PFSK-1 (cell line): ENCODE results near the gene FOXF1.
A peak's percentile ranks its signal among the peaks of the same experiment; 100 is the strongest.

Experiments
- FOXP2 ChIP-seq: optimal IDR thresholded peaks from 2 replicates; pipeline ENCODE3; 2011; ENCODE audit warnings: borderline replicate concordance, control low read depth, inconsistent platforms; ENCODE audit not compliant: insufficient read depth; ENCODE audit errors: extremely low read length, extremely low read depth
- POLR2AphosphoS5 ChIP-seq: IDR thresholded peaks from 2 replicates; pipeline ENCODE4 v1.6.1; 2012; ENCODE audit warnings: low read depth, mild to moderate bottlenecking, control low read depth, low read length, moderate library complexity
- REST ChIP-seq, 2 experiments: IDR thresholded peaks; 2 replicates each; pipeline versions ENCODE4 v1.6.1 to v1.8.0; 2011 to 2012; ENCODE audit warnings: low read depth in 2 of 2, low read length in 2 of 2, control low read depth in 1 of 2, inconsistent platforms in 1 of 2, mild to moderate bottlenecking in 1 of 2, moderate library complexity in 1 of 2; ENCODE audit not compliant: insufficient read depth in 1 of 2
- SIN3A ChIP-seq: IDR thresholded peaks from 2 replicates; pipeline ENCODE4 v1.6.1; 2012; ENCODE audit warnings: mild to moderate bottlenecking, low read length, moderate library complexity, borderline replicate concordance; ENCODE audit not compliant: insufficient read depth
- TAF1 ChIP-seq: IDR thresholded peaks from 2 replicates; pipeline ENCODE4 v1.6.1; 2012; ENCODE audit warnings: low read length, control low read depth, borderline replicate concordance; ENCODE audit not compliant: insufficient read depth

FOXF1 gene

GRCh38 chr16:86507173-86508027 is 2.9 kb upstream of the FOXF1 start:
- TF ChIP-seq FOXP2, result no peak
- no peak for TF ChIP-seq POLR2AphosphoS5
- TF ChIP-seq SIN3A, result no peak
- TF ChIP-seq REST (IDR thresholded peaks at IDR 0.05; ENCODE audit: insufficient read depth in 1 of 2, low read depth in 2 of 2, low read length in 2 of 2), result no peak
- TF ChIP-seq TAF1, result no peak

GRCh38 chr16:86508028-86508946 is 2.0 kb upstream of the FOXF1 start:
- TF ChIP-seq FOXP2, result no peak

DNA sequence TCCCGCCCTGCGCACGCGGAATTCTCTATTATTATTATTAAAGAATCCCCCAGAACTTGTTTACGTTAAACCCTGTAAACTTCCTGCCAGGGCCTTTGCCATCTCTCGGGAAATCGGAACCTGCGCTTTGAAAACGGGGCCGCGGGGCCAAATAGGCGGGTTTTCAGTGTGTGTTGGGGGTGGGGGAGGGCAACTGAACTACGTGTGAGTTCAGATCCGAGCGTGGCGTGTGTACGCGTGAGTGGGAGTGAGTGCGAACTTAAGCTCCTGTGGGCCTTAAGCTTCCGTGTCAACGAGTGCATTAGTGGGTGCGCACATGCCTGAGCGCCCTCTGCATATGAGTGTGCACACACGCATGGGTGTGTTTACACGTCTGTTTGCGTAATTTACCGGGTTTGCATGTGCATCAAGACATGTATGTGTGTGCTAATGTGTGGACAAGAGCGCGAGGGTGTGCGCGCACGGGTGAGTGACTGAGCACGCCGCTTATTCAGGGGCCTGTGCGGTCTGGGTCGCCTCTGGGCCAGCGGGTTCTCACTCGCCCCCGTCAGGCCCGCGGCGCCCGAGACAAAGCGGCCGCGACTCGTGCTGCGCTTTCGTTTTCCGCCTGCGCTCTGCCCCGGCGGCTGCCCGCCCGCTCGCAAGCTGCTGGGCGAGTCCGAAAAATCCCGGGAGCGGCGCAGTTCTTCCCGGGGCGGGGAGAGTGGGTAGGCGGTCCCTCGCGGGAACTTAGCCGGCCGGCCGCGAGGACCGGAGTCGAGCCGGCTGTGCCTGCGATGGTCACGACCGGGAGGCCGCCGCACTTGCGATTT is 1.2 kb upstream of the FOXF1 start:
- TF ChIP-seq SIN3A (peak; percentile 8; the same call in 1 of the 2 replicates), POLR2AphosphoS5 (no peak)

- TF ChIP-seq POLR2AphosphoS5 (0 out of 2 replicates have a peak, but pooled peaks have one; percentile 6), SIN3A (no peak), TAF1 (0 out of 2 replicates have a peak, but pooled peaks have one; percentile 16)
These were observed 415 bp upstream of the FOXF1 start for GRCh38 chr16:86509759-86510464.

- TF ChIP-seq SIN3A (no peak), FOXP2 (no peak), TAF1 (no peak), REST (IDR thresholded peaks at IDR 0.05; ENCODE audit: insufficient read depth in 1 of 2, low read depth in 2 of 2, low read length in 2 of 2) (no peak), POLR2AphosphoS5 (no peak)
These were observed 1.2 kb downstream of the FOXF1 start for GRCh38 chr16:86511317-86512161.

DNA sequence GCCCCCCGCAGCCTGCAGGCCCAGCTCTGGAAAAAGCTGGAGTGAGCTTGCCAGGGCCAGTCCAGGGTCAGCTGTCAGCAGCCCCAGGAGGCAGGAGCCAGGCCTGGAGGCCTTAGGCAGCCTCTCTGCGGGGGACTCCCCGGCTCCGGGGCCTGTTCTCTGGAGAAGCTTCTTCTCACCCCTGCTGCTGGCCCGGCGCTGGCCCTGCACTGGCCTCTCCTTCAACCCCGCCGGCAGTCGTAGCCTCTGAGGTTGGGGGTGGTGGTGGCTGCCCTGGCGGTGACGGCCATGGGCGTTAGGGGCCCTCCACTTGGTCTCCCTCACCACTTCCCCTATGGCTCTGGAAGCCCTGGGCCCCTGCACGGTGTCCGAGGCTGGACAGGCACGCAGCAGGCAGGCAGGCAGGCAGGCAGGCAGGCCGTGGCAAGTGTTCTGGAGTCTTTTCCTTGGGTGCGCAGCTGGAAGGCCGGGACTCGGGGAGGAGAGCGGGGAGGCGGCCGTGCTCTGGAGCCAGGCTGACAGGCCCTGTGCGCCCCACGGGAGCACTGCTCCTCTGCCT is 2.1 kb downstream of the FOXF1 start:
- TF ChIP-seq FOXP2 (no peak), POLR2AphosphoS5 (no peak), SIN3A (no peak), REST (IDR thresholded peaks at IDR 0.05; ENCODE audit: insufficient read depth in 1 of 2, low read depth in 2 of 2, low read length in 2 of 2) (no peak), TAF1 (no peak)
